OCI-LY1 (cell line): ENCODE data around the gene JAG1.

Experiments used
- H2AFZ ChIP-seq: fragments of 200-600 bp; sonication (generic), shearing (Covaris generic); 2 replicates; pipeline ENCODE4 v1.6.0; 2014; ENCODE audit warnings: antibody characterized with exemption, mild to moderate bottlenecking, low read length
- H3F3A ChIP-seq: fragments of 200-600 bp; sonication (generic), shearing (Covaris generic); 2 replicates; pipeline ENCODE4 v1.6.0; 2014; ENCODE audit warnings: mild to moderate bottlenecking, antibody characterized with exemption, low read length, moderate library complexity; ENCODE audit not compliant: insufficient read depth
- H3K27ac ChIP-seq: fragments of 200-600 bp; sonication (generic); 2 replicates; pipeline ENCODE4 v1.5.1; 2014; ENCODE audit warnings: low read length, mixed run types, mild to moderate bottlenecking, low read depth; ENCODE audit not compliant: poor library complexity, severe bottlenecking
- H3K27me3 ChIP-seq: fragments of 200-600 bp; sonication (generic); 2 replicates; pipeline ENCODE4 v1.6.0; 2014; ENCODE audit warnings: antibody characterized with exemption, mild to moderate bottlenecking, low read length, moderate library complexity; ENCODE audit not compliant: insufficient read depth
- H3K36me3 ChIP-seq: fragments of 200-600 bp; sonication (generic); 2 replicates; pipeline ENCODE4 v1.6.1; 2014; ENCODE audit warnings: mild to moderate bottlenecking, antibody characterized with exemption, low read length, moderate library complexity, mixed read lengths; ENCODE audit not compliant: insufficient read depth
- H3K4me1 ChIP-seq: fragments of 200-600 bp; sonication (generic); 2 replicates; pipeline ENCODE4 v1.5.1; 2014; ENCODE audit warnings: mild to moderate bottlenecking, low read length, moderate library complexity; ENCODE audit not compliant: insufficient read depth, severe bottlenecking
- H3K4me2 ChIP-seq: fragments of 200-600 bp; sonication (generic), shearing (Covaris generic); 2 replicates; pipeline ENCODE4 v1.6.1; 2014; ENCODE audit warnings: low read length
- H3K4me3 ChIP-seq: fragments of 200-600 bp; sonication (generic); 2 replicates; pipeline ENCODE4 v1.5.1; 2014; ENCODE audit warnings: low read length, low read depth, mild to moderate bottlenecking, mixed read lengths; ENCODE audit not compliant: poor library complexity, severe bottlenecking
- H3K79me2 ChIP-seq: fragments of 200-600 bp; shearing (Covaris generic); 2 replicates; pipeline ENCODE4 v1.6.1; 2016; ENCODE audit warnings: mixed run types, low read length, mixed read lengths; ENCODE audit not compliant: insufficient read depth
- H3K9ac ChIP-seq: fragments of 200-600 bp; sonication (generic), shearing (Covaris generic); 2 replicates; pipeline ENCODE4 v1.6.1; 2014; ENCODE audit warnings: mild to moderate bottlenecking, low read length, mixed read lengths
- H3K9me2 ChIP-seq: fragments of 200-600 bp; sonication (generic), shearing (Covaris generic); 2 replicates; pipeline ENCODE4 v1.6.1; 2014; ENCODE audit warnings: low read depth, mild to moderate bottlenecking, low read length, mixed read lengths
- H3K9me3 ChIP-seq: fragments of 200-600 bp; shearing (Covaris generic); 2 replicates; pipeline ENCODE4 v1.6.1; 2014; ENCODE audit warnings: low read length, mixed read lengths
- H4K20me1 ChIP-seq: fragments of 200-600 bp; sonication (generic), shearing (Covaris generic); 2 replicates; pipeline ENCODE4 v1.6.0; 2016; ENCODE audit warnings: mild to moderate bottlenecking, low read length; ENCODE audit not compliant: insufficient read depth
- CTCF ChIP-seq: fragments of 200-600 bp; sonication (generic), shearing (Covaris generic); IDR thresholded peaks from 2 replicates; pipeline ENCODE4 v1.5.1; 2017; ENCODE audit warnings: mild to moderate bottlenecking, antibody characterized with exemption, low read length, moderate library complexity, mixed read lengths
- EZH2 ChIP-seq: fragments of 200-600 bp; sonication (generic), shearing (Covaris generic); IDR thresholded peaks from 2 replicates; pipeline ENCODE4 v1.8.0; 2017; ENCODE audit warnings: borderline replicate concordance, mixed run types, mild to moderate bottlenecking, antibody characterized with exemption, low read length, moderate library complexity, mixed read lengths

The JAG1 gene

GRCh38 chr20:10649797-10650160 is 24.0 kb downstream of the JAG1 start:
- Histone ChIP-seq H4K20me1 (no peaks in the 10 kb centered on the region), H3K4me2 (no peak overlapping the region), H3K27me3 (no peaks in the 10 kb centered on the region), H3K36me3 (no peaks in the 10 kb centered on the region), H3K27ac (no peak overlapping the region), H3K9me3 (no peaks in the 10 kb centered on the region), H3F3A (no peaks in the 10 kb centered on the region), H3K4me1 (no peaks in the 10 kb centered on the region), H3K9me2 (no peaks in the 10 kb centered on the region), H3K79me2 (no peaks in the 10 kb centered on the region), H3K9ac (no peak overlapping the region), H2AFZ (no peak overlapping the region), H3K4me3 (no peak overlapping the region)
- TF ChIP-seq EZH2, result no peak
- no peak for TF ChIP-seq CTCF

- no peaks in the 10 kb centered on the region for H3K36me3 ChIP-seq
- no peak overlapping the region for H2AFZ ChIP-seq
- H3K4me1 ChIP-seq, result no peaks in the 10 kb centered on the region
- no peaks in the 10 kb centered on the region for H4K20me1 ChIP-seq
- no peaks in the 10 kb centered on the region for H3K27me3 ChIP-seq
- H3K9me3 ChIP-seq, result no peaks in the 10 kb centered on the region
- no peak for TF ChIP-seq CTCF
- TF ChIP-seq EZH2, result no peak
- H3K9me2 ChIP-seq, result no peaks in the 10 kb centered on the region
- H3K27ac ChIP-seq, result no peak overlapping the region
- no peak overlapping the region for H3K4me2 ChIP-seq
- H3F3A ChIP-seq, result no peaks in the 10 kb centered on the region
- H3K79me2 ChIP-seq, result no peaks in the 10 kb centered on the region
- no peak overlapping the region for H3K4me3 ChIP-seq
- no peak overlapping the region for H3K9ac ChIP-seq
Measured at GRCh38 chr20:10649080-10649796, 24.6 kb downstream of the JAG1 start.

GRCh38 chr20:10648651-10649050 is 25.1 kb downstream of the JAG1 start:
- H3K27ac ChIP-seq, result no peak overlapping the region
- no peaks in the 10 kb centered on the region for H3K9me3 ChIP-seq
- H3K9me2 ChIP-seq, result no peaks in the 10 kb centered on the region
- no peak overlapping the region for H3K4me3 ChIP-seq
- no peak overlapping the region for H2AFZ ChIP-seq
- no peaks in the 10 kb centered on the region for H3K4me1 ChIP-seq
- TF ChIP-seq EZH2, result no peak
- no peak for TF ChIP-seq CTCF
- H3K36me3 ChIP-seq, result no peaks in the 10 kb centered on the region
- no peaks in the 10 kb centered on the region for H3K79me2 ChIP-seq
- no peaks in the 10 kb centered on the region for H4K20me1 ChIP-seq
- no peaks in the 10 kb centered on the region for H3F3A ChIP-seq
- no peak overlapping the region for H3K4me2 ChIP-seq
- H3K27me3 ChIP-seq, result no peaks in the 10 kb centered on the region
- no peak overlapping the region for H3K9ac ChIP-seq
